ENCODE measurements around the gene CNTN4.

The CNTN4 gene

DNA sequence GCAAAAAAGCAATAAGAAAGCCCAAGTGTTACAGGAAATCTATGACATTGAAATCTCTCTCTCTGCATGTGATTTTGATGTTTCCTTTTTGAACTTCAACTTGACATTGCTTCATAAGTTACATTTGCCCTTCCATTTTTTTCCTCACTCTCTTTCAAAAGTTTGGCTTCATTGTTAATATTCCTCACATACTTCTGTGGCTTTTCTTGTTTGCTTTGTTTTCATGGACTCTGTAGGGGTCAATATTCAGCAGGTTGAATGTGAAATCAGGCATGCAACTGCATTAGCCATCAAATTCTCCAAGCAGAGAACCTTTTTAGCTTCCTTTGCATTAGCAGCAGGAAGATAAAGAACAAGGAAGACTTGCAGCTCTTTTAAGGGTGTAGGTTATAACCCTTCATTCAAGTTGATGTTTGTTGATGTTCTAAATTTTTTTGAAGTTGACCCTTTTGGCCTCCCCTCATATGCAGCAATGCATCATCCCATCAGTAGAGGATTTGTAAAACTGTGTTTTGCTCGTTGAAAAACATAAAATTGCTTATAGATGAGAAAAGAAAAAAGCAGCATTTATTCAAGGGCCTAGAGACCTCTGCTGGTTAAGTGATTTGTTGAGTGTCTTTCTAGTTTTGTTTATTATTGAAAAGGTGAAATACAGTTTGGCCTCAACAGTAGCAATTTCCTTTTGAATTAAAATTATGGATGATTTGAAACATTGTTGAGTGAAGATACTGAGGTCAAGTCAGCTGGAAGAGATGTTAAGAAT is 800.1 kb downstream of the CNTN4 start:
- TF ChIP-seq GABPA (IDR thresholded peaks at IDR 0.05; ENCODE audit: low read depth) (no peak), POLR2AphosphoS5 (IDR thresholded peaks at IDR 0.05; ENCODE audit: low read depth) (no peak)
- TF ChIP-seq, protein P1, sequence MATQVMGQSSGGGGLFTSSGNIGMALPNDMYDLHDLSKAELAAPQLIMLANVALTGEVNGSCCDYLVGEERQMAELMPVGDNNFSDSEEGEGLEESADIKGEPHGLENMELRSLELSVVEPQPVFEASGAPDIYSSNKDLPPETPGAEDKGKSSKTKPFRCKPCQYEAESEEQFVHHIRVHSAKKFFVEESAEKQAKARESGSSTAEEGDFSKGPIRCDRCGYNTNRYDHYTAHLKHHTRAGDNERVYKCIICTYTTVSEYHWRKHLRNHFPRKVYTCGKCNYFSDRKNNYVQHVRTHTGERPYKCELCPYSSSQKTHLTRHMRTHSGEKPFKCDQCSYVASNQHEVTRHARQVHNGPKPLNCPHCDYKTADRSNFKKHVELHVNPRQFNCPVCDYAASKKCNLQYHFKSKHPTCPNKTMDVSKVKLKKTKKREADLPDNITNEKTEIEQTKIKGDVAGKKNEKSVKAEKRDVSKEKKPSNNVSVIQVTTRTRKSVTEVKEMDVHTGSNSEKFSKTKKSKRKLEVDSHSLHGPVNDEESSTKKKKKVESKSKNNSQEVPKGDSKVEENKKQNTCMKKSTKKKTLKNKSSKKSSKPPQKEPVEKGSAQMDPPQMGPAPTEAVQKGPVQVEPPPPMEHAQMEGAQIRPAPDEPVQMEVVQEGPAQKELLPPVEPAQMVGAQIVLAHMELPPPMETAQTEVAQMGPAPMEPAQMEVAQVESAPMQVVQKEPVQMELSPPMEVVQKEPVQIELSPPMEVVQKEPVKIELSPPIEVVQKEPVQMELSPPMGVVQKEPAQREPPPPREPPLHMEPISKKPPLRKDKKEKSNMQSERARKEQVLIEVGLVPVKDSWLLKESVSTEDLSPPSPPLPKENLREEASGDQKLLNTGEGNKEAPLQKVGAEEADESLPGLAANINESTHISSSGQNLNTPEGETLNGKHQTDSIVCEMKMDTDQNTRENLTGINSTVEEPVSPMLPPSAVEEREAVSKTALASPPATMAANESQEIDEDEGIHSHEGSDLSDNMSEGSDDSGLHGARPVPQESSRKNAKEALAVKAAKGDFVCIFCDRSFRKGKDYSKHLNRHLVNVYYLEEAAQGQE (IDR thresholded peaks at IDR 0.05; ENCODE audit: insufficient replicate concordance, low read depth): no peak
- no peaks in the 10 kb centered on the region for H3K27me3 ChIP-seq (ENCODE audit: insufficient read depth, poor library complexity, severe bottlenecking)
- no peak overlapping the region for H3K4me3 ChIP-seq (replicated peaks; ENCODE audit: insufficient read depth, low read length)
- no peak for DNase-seq (ENCODE audit: low read depth in 1 of 2, low spot score in 1 of 2)
- H3K27ac ChIP-seq (replicated peaks): no peak overlapping the region

DNA sequence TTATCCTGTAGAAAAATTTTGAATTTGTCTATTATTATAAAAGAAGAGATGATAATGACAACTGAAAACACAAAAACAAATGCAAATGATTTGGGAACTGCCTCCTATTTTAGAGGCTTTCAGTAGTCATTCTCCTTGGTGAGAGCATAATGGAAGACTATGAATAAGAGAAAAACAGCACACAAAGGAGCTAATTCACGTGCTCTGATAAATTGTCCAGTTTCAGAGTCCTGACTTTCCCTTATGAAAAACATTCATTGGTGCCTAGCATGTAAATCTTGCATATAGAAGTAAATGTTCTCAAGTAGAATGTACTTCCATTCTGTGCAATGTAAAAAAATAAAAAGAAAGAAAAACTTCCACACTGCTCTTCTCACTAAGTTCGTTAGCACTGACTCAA is 805.4 kb downstream of the CNTN4 start:
- H3K27me3 ChIP-seq (ENCODE audit: insufficient read depth, poor library complexity, severe bottlenecking): no peaks in the 10 kb centered on the region
- H3K27ac ChIP-seq (replicated peaks): no peak overlapping the region
- no peak for DNase-seq (ENCODE audit: low read depth in 1 of 2, low spot score in 1 of 2)
- H3K4me3 ChIP-seq (replicated peaks; ENCODE audit: insufficient read depth, low read length): no peak overlapping the region
- no peak for TF ChIP-seq POLR2AphosphoS5 (IDR thresholded peaks at IDR 0.05; ENCODE audit: low read depth)
- TF ChIP-seq, protein P1 (IDR thresholded peaks at IDR 0.05; ENCODE audit: insufficient replicate concordance, low read depth): no peak
- no peak for TF ChIP-seq SPI1 (IDR thresholded peaks at IDR 0.05; ENCODE audit: borderline replicate concordance, low read depth)
- no peak for TF ChIP-seq GABPA (IDR thresholded peaks at IDR 0.05; ENCODE audit: low read depth)
- TF ChIP-seq, protein P2, sequence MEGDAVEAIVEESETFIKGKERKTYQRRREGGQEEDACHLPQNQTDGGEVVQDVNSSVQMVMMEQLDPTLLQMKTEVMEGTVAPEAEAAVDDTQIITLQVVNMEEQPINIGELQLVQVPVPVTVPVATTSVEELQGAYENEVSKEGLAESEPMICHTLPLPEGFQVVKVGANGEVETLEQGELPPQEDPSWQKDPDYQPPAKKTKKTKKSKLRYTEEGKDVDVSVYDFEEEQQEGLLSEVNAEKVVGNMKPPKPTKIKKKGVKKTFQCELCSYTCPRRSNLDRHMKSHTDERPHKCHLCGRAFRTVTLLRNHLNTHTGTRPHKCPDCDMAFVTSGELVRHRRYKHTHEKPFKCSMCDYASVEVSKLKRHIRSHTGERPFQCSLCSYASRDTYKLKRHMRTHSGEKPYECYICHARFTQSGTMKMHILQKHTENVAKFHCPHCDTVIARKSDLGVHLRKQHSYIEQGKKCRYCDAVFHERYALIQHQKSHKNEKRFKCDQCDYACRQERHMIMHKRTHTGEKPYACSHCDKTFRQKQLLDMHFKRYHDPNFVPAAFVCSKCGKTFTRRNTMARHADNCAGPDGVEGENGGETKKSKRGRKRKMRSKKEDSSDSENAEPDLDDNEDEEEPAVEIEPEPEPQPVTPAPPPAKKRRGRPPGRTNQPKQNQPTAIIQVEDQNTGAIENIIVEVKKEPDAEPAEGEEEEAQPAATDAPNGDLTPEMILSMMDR (IDR thresholded peaks at IDR 0.05; ENCODE audit: insufficient read depth, low read length): no peak

DNA sequence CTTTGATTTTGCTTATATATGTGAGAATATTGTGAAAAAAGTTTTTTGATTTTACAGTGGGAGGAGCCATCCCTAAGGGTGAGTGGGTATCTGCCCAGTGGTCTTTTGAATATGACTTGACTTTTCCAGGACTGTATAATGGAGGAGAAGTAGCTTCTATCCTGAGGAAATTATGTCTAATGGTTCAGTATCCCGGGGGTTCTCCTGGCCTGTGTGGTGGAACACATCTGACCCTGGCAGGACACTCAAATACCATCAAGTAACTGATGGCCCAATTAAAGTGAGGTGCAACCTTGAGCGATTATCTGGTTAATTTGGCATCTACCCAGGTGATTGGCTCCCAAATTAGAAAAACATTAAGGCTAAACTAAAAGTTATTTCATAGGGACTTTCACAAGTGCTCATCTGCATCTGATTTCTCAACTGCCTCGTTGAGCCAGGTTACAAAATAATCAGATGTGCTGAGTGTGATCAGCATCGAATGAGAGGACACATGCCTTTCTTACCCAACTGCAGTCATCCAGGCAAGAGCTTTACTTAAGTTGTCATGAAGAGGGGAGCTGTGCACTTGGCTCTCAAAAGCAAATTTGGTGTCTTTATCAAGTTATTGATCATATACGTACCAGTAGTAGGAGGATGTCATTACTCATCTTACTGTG is 810.2 kb downstream of the CNTN4 start:
- H3K4me3 ChIP-seq (replicated peaks; ENCODE audit: insufficient read depth, low read length): no peak overlapping the region
- no peak for TF ChIP-seq POLR2AphosphoS5 (IDR thresholded peaks at IDR 0.05; ENCODE audit: low read depth)
- TF ChIP-seq, protein P1 (IDR thresholded peaks at IDR 0.05; ENCODE audit: insufficient replicate concordance, low read depth): no peak
- no peak for TF ChIP-seq SPI1 (IDR thresholded peaks at IDR 0.05; ENCODE audit: borderline replicate concordance, low read depth)
- TF ChIP-seq, protein P2 (IDR thresholded peaks at IDR 0.05; ENCODE audit: insufficient read depth, low read length): no peak
- no peak for TF ChIP-seq GABPA (IDR thresholded peaks at IDR 0.05; ENCODE audit: low read depth)
- no peak overlapping the region for H3K27ac ChIP-seq (replicated peaks)
- H3K27me3 ChIP-seq (ENCODE audit: insufficient read depth, poor library complexity, severe bottlenecking): no peaks in the 10 kb centered on the region
- DNase-seq (ENCODE audit: low read depth in 1 of 2, low spot score in 1 of 2): peak; percentile 46 to 65
